SU-DHL-6 (cell line): ENCODE measurements around the gene FBN1.

Source experiments
- H2AFZ ChIP-seq: fragments of 200-600 bp; sonication (generic); 2 replicates; pipeline ENCODE4 v1.6.1; 2014; ENCODE audit warnings: low read depth, mild to moderate bottlenecking, moderate library complexity, mixed read lengths, antibody characterized with exemption, low read length; ENCODE audit not compliant: severe bottlenecking
- H3F3A ChIP-seq: fragments of 200-600 bp; shearing (Covaris generic); 2 replicates; pipeline ENCODE4 v1.6.0; 2016; ENCODE audit warnings: antibody characterized with exemption, mild to moderate bottlenecking; ENCODE audit not compliant: insufficient read depth
- H3K27ac ChIP-seq: fragments of 200-600 bp; sonication (generic); 2 replicates; pipeline ENCODE4 v1.5.1; 2016; ENCODE audit warnings: low read depth, mild to moderate bottlenecking, low read length, moderate library complexity, mixed read lengths
- H3K27me3 ChIP-seq: fragments of 200-600 bp; sonication (generic), shearing (Covaris generic); 2 replicates; pipeline ENCODE4 v1.6.0; 2014; ENCODE audit warnings: mild to moderate bottlenecking, low read length
- H3K36me3 ChIP-seq: fragments of 200-600 bp; sonication (generic); 2 replicates; pipeline ENCODE4 v1.6.1; 2014; ENCODE audit warnings: mild to moderate bottlenecking, low read length, mixed read lengths
- H3K4me2 ChIP-seq: fragments of 300-600, 200-600 bp; shearing (Covaris generic), sonication (generic); 2 replicates; pipeline ENCODE4 v1.6.0; 2014; ENCODE audit warnings: low read length, low read depth, mild to moderate bottlenecking; ENCODE audit not compliant: poor library complexity, severe bottlenecking
- H3K4me3 ChIP-seq: fragments of 200-600 bp; sonication (generic); 2 replicates; pipeline ENCODE4 v1.5.1; 2014; ENCODE audit warnings: antibody characterized with exemption, low read length, mild to moderate bottlenecking, mixed read lengths; ENCODE audit not compliant: insufficient read depth, poor library complexity, severe bottlenecking
- H3K79me2 ChIP-seq: fragments of 200-600 bp; sonication (generic); 2 replicates; pipeline ENCODE4 v1.6.1; 2014; ENCODE audit warnings: mild to moderate bottlenecking, low read length, moderate library complexity; ENCODE audit not compliant: insufficient read depth
- H3K9ac ChIP-seq: fragments of 200-600 bp; sonication (generic); 2 replicates; pipeline ENCODE4 v1.7.0; 2014; ENCODE audit warnings: mild to moderate bottlenecking, low read length
- H3K9me2 ChIP-seq: fragments of 200-600 bp; sonication (generic); replicated peaks from 2 replicates; pipeline ENCODE4 v1.6.1; 2014; ENCODE audit warnings: low read length; ENCODE audit not compliant: insufficient read depth
- H3K9me3 ChIP-seq: fragments of 200-600 bp; sonication (generic); 2 replicates; pipeline ENCODE4 v1.6.1; 2014; ENCODE audit warnings: low read length, mixed read lengths; ENCODE audit not compliant: insufficient read depth
- H4K20me1 ChIP-seq: fragments of 200-600 bp; sonication (generic); 2 replicates; pipeline ENCODE4 v1.6.1; 2014; ENCODE audit warnings: low read depth, mild to moderate bottlenecking, antibody characterized with exemption, low read length, moderate library complexity, mixed read lengths
- EZH2phosphoT487 ChIP-seq: fragments of 200-600 bp; sonication (generic), shearing (Covaris generic); conservative IDR thresholded peaks from 2 replicates; pipeline ENCODE4 v1.6.1; 2018; ENCODE audit warnings: mild to moderate bottlenecking, antibody characterized with exemption, low read length, moderate library complexity, mixed read lengths
- TF ChIP-seq, protein P1 (sequence below): fragments of 200-600 bp; sonication (generic); IDR thresholded peaks from one replicate; pipeline ENCODE4 v1.5.1; 2017; ENCODE audit warnings: antibody characterized with exemption, mild to moderate bottlenecking, low read length, moderate library complexity; ENCODE audit not compliant: insufficient read depth, poor library complexity, severe bottlenecking

Gene FBN1

DNA sequence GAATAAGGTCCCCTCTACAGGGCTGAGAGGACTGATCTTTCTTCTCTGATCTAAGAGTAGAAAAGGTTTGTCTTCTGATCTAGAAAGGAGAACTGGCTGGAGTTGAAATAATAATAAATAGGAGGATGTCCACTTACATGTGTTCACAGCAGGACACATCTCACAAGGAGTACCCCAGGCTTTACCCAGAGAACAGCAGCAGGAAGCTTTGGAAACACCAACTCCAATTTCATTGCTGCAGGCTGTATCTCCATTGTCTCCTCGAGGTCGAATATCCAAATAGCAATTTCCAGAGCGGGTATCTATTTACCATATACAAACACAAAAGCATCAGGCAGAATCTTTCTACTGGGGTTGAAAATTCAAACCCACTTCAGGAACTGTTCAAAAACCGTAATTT, 177.7 kb downstream of the FBN1 start:
- H2AFZ ChIP-seq: no peak overlapping the region
- H3K27ac ChIP-seq: no peak overlapping the region
- no peak overlapping the region for H3K4me2 ChIP-seq
- H4K20me1 ChIP-seq: no peaks in the 10 kb centered on the region
- TF ChIP-seq, protein P1, sequence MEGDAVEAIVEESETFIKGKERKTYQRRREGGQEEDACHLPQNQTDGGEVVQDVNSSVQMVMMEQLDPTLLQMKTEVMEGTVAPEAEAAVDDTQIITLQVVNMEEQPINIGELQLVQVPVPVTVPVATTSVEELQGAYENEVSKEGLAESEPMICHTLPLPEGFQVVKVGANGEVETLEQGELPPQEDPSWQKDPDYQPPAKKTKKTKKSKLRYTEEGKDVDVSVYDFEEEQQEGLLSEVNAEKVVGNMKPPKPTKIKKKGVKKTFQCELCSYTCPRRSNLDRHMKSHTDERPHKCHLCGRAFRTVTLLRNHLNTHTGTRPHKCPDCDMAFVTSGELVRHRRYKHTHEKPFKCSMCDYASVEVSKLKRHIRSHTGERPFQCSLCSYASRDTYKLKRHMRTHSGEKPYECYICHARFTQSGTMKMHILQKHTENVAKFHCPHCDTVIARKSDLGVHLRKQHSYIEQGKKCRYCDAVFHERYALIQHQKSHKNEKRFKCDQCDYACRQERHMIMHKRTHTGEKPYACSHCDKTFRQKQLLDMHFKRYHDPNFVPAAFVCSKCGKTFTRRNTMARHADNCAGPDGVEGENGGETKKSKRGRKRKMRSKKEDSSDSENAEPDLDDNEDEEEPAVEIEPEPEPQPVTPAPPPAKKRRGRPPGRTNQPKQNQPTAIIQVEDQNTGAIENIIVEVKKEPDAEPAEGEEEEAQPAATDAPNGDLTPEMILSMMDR: no peak
- no peak for TF ChIP-seq EZH2phosphoT487
- no peak overlapping the region for H3K9ac ChIP-seq
- no peaks in the 10 kb centered on the region for H3K27me3 ChIP-seq
- H3F3A ChIP-seq: no peaks in the 10 kb centered on the region
- H3K36me3 ChIP-seq: no peaks in the 10 kb centered on the region
- H3K79me2 ChIP-seq: no peaks in the 10 kb centered on the region
- H3K9me3 ChIP-seq: no peaks in the 10 kb centered on the region
- H3K9me2 ChIP-seq: no peaks in the 10 kb centered on the region
- no peak overlapping the region for H3K4me3 ChIP-seq

DNA sequence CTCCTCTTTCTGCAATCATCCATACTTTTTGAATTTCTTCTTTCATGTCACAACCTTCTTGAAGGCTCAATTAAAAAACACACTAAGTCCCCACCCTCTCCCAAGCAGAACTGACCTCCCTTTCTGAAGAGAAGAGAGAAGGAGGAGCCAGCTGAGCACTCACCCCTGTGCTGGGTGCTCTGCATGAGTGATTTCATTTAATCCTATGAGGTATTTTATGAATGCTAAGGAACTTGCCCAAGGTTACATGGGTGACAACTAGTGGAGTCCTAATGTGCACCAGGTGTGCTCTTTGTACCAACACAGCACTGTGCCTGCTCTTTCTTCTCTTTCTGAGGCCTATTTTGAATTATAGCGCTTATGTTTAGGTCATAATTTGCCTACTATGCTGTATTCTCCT, 178.7 kb downstream of the FBN1 start:
- Histone ChIP-seq H3K4me3 (no peak overlapping the region), H3K27me3 (no peaks in the 10 kb centered on the region), H3K79me2 (no peaks in the 10 kb centered on the region), H3K9ac (no peak overlapping the region), H2AFZ (no peak overlapping the region), H3K4me2 (no peak overlapping the region), H3K36me3 (no peaks in the 10 kb centered on the region), H3K9me2 (no peaks in the 10 kb centered on the region), H3F3A (no peaks in the 10 kb centered on the region), H3K27ac (no peak overlapping the region), H4K20me1 (no peaks in the 10 kb centered on the region), H3K9me3 (no peaks in the 10 kb centered on the region)
- TF ChIP-seq EZH2phosphoT487: no peak
- TF ChIP-seq, protein P1: no peak

DNA sequence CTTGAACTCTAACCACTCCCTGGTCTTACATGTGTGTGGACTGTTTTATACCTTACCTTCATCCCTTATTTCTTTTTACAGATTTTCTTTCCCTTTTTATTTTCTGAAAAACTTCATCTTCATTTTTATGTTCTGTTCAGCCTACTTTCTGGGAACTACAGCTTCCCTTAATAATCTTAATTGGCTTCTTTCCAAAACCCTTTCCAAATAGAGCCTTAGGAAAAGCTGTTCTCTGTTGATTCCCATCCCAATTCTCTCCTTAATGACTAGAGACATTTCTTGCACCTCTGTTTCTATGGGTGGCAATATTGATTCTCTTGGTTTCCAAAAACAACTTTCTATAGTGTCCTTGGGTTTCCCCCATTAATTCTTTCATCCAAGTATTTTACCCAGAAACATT, 179.4 kb downstream of the FBN1 start:
- H3K4me3 ChIP-seq: no peak overlapping the region
- H3K36me3 ChIP-seq: no peaks in the 10 kb centered on the region
- H3F3A ChIP-seq: no peaks in the 10 kb centered on the region
- H3K79me2 ChIP-seq: no peaks in the 10 kb centered on the region
- H3K9ac ChIP-seq: no peak overlapping the region
- H2AFZ ChIP-seq: no peak overlapping the region
- no peaks in the 10 kb centered on the region for H3K27me3 ChIP-seq
- TF ChIP-seq, protein P1: no peak
- no peak for TF ChIP-seq EZH2phosphoT487
- no peaks in the 10 kb centered on the region for H3K9me3 ChIP-seq
- H3K9me2 ChIP-seq: no peaks in the 10 kb centered on the region
- H3K27ac ChIP-seq: no peak overlapping the region
- H3K4me2 ChIP-seq: no peak overlapping the region
- no peaks in the 10 kb centered on the region for H4K20me1 ChIP-seq

DNA sequence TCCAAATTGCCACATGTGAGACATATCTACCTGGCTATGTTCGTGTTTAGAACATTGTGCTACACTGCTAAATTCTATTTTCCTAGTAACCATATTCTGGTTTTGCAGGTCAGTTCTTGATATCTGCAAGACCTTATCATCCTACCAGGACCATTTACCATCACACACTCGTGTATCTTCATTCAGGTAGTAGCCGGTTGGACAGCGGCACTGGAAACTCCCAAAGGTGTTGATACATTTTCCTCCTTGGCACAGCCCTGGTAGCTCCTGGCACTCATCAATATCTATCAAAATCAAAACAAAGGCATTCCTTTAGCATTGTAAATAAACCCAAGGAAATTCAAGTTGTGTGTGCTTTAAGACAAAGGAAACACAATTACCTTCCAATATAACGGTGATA, 180.1 kb downstream of the FBN1 start:
- H3K4me2 ChIP-seq: no peak overlapping the region
- H3K36me3 ChIP-seq: no peaks in the 10 kb centered on the region
- no peak overlapping the region for H3K9ac ChIP-seq
- no peaks in the 10 kb centered on the region for H3K9me3 ChIP-seq
- no peaks in the 10 kb centered on the region for H3K27me3 ChIP-seq
- no peaks in the 10 kb centered on the region for H4K20me1 ChIP-seq
- H3F3A ChIP-seq: no peaks in the 10 kb centered on the region
- TF ChIP-seq, protein P1: no peak
- TF ChIP-seq EZH2phosphoT487: no peak
- no peak overlapping the region for H3K4me3 ChIP-seq
- H3K9me2 ChIP-seq: no peaks in the 10 kb centered on the region
- no peaks in the 10 kb centered on the region for H3K79me2 ChIP-seq
- H2AFZ ChIP-seq: no peak overlapping the region
- no peak overlapping the region for H3K27ac ChIP-seq
